T47D (cell line): ENCODE measurements around the gene FHOD1.
A peak's percentile ranks its signal among the peaks of the same experiment; 100 is the strongest.

ENCODE experiments used
- DNase-seq, 2 experiments: peaks; one replicate each; pipeline versions ENCODE4 v3.0.0 to v3.0.0-alpha.2; 2011 to 2012; ENCODE audit warnings: low read depth in 1 of 2, low spot score in 1 of 2
- JUND ChIP-seq: IDR thresholded peaks from 2 replicates; pipeline ENCODE4 v1.6.1; 2012; ENCODE audit warnings: low read depth
- in situ Hi-C: cut with HindIII; loops from 2 replicates; pipeline ENCODE4 v1.10.0; 2016; ENCODE audit warnings: low sequenced_read_pairs, low pct_unique_long_range_greater_than_20kb

The FHOD1 gene

DNA sequence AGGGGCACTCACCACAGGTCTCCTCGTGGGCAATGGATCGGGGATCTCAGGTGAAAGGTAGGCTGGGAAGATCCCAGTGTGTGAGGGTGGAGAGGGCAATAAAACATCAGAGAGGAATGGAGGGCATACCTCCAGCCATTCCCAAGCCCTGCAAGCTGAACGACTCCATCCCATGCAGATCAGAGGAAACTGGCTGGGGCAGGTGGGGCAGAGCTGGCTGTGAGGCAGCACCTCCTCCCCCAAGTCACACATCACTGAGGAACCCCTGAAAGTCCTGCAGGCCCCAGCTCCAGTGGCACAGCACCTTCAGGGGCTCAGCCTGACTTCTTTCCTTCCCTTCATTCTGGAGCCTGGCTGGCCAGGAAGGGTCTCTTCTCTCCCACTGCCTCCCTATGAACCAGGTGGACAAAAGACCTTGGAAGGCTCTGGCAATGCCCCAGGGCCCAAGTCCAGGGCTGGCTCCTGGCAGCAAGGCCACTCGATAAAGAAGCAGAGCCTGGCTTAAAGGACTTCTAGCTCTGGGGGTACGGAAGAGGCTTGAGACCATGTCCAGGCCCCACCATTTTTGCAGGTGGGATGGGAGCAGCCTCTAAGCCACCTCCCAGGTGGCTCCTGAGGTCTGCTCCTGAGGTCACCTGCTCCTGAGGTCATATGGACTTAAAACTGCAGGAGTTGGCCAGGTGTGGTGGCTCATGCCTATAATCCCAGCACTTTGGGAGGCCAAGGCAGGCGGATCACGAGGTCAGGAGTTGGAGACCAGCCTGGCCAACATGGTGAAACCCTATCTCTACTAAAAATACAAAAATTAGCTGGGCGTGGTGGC lies 33.9 kb downstream of the FHOD1 start:
- in situ Hi-C loops: no loop called here
- DNase-seq: no peak
- TF ChIP-seq JUND: no peak

DNA sequence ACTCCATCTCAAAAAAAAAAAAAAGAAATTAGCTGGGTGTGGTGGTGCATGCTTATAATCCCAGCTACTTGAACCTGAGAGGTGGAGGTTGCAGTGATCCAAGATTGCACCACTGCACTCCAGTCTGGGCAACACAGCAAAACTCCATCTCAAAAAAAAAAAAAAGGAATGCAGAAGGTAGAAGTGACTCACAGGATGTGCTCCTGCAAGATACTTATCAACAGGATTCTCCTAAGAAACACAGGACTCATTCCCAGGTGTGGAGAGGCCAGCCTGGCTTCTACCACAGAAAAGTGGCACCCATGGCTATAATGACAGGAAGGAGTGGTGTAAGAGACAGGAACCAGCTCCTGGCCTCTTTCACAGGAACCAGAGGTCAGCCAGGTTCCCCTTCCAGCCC lies 34.5 kb downstream of the FHOD1 start:
- no peak for DNase-seq
- in situ Hi-C loops: no loop called here
- TF ChIP-seq JUND: no peak

DNA sequence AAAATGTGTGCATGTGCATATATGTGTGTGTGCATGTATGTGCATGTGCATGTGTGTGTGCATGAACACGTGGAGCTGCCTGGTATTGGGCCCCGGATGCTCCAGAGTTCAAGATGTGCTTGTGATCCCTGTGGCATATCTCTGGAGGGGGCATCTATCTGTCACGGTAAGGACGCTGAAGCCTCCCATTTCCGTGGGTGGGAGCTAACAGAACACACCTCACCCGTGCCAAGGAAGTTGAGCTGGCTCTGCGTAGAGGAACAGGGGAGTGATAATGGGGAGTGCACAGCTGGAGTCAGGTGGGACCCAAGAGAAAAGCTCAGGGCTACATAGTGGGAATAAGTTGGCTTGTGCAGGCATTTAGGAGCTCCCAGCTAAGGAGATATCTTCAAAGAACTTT lies 35.6 kb downstream of the FHOD1 start:
- in situ Hi-C loops: no loop called here
- DNase-seq: no peak
- no peak for TF ChIP-seq JUND

DNA sequence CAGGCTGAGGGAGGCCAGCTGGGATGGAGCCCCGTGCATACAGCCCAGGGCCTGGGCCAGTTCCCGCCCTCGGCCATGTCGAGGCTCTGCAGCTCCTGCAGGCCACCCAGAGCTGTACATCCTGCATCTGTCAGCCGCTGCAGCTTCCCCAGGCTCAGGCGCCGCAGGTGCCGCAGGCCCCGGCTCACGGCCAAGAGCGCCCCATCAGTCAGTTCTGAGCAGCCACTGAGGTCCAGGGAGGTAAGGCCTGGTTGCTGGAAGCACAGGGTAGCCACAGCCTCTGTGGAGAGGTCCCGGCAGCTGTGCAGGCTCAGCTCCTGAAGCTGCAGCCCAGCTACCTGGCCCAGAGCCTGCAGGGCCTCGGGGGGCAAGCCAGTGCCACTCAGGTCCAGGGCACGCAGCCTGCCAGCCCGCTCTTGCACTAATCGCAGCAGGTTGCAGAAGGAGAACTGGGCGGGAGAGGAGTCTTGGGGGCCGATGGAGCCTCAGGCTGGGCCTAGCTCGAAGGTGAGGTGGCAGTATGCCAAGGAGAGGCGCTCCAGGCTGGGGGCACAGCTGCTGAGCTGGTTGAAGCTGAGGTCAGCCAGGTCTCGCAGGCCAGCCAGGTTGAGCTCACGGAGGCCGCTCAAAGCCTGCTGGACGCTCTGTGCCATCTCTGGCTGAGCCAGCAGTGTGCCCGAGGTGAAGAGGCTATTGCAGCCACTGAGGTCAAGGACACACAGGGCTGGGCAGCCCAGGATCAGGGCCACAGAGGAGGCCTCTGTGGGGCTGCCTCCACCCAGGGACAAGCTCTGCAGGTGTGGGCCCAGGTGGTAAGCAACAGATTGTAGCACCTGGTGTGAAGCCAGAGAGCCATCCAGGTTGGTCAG lies 37.0 kb downstream of the FHOD1 start:
- in situ Hi-C loops: no loop called here
- TF ChIP-seq JUND: no peak
- no peak for DNase-seq

DNA sequence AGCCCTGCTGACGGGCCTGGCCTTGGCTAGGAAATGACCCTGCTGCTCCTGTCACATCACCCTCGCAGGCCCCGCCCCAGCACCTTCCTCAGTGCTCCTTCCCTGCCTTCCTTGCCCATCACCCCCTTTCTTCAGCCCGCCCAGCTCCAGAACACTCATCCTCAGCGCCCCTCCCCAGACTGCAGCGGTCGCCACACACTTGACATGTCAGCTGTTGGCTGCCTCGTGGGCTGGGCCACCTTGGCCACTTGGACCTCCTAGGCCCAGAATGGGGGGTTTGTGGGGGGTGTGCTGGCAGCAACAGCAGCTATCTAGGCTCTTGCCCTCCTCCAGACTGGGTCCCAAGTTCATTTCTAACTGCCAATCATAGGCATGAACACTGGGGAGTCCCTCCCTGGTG lies 37.7 kb downstream of the FHOD1 start:
- in situ Hi-C loops: no loop called here

DNA sequence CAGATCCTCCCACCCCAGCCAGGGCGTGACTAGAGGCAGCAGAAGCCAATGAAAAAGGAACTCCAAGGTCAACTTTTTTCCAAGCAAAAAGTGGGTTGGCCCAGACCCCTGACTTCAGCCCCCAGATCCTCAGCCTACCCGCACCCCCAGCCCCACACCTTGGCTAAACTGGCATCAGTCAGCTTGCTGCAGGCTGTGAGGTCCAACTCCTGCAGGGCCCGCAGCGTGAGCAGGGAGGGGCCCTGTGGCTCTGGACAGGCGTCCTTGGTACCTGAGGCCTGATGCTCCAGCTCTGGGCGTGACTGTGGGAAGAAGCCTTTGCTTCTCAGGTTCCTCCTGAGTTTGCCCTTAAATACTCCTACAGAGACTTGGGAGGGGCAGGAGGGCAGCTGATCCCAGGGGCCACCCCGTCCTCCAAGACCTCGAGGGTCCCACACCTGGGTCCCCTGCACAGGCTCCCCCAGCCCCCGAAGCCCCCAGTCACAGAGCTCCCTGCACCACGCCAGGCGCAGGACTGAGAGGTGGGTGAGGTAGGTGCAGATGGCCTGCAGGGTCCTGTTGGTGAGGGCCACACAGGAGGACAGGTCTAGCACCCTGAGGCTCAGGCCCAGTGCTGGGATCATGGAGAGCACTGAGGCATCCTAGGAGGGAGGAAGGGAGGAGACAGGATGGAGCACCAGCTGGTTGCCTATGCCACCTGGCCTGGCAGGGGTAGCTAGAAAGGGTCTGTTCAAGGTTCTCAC lies 39.0 kb downstream of the FHOD1 start:
- DNase-seq: no peak
- in situ Hi-C loops: no loop called here
- TF ChIP-seq JUND: no peak

More for the DNA sequence above, 37.7 kb downstream of the FHOD1 start:
- no peak for TF ChIP-seq JUND
- DNase-seq: no peak

DNA sequence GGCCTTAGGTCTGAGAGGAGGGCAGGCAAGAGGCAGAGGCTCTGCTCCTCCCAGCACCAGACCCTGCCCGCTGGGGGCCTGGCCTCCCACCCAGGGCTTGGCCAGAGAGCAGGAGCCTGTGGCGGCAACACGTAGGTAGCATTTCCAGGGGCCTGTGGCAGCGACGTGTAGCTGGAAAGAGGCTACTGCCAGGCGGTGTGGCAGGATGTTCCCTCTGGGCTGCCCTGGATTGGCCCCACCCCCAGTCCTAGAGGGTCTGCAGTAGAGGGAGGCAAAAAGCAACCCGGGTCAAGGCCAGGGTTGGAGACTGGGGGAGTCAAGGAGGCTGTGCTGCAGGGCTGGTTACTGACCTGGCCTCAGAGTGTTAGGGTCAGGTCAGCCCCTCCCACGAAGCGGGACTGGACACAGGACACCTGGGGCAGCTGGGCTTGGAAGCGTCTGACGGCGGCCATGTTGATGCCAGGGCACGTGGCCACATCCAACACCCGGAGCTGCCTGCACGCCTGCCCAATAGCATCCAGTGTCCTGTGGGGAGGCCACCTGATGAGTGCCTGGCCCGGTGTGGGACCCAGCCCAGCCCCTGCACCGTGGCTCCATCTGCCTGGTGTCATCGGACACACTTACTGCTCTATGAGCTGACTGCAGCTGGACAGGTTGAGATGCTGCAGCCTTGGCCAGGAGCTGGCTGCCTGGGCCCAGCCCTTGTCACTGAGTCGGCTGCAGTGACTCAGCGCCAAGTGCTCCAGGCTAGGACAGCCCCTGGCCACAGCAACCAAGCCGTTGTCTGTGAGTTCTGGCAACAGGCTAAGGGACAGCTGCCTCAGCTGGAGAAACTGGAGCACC lies 39.8 kb downstream of the FHOD1 start:
- TF ChIP-seq JUND: no peak
- in situ Hi-C loops: no loop called here
- DNase-seq: peak in 1 of 2 experiments; percentile 40

DNA sequence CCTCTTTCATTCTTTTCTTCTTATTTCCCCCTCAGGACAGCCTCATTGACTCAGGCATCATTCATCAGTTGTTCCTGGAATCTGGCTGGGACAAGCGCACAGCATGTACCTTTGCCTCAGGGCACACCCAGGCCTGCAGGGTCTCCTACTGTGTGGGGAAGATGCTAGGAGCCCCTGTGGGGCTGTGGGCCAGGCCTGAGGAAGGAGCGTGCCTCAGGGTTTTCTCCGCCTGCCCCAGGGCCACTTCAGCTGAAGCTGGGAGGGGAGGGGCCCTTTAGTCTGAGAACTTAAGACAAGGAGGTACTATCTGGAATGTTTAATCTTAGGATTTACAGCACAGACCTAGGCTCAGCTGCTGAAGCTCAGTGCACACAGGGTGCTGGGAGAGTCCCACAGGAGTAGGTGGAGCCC lies 40.4 kb downstream of the FHOD1 start:
- DNase-seq: no peak
- no peak for TF ChIP-seq JUND
- in situ Hi-C loops: no loop called here

DNA sequence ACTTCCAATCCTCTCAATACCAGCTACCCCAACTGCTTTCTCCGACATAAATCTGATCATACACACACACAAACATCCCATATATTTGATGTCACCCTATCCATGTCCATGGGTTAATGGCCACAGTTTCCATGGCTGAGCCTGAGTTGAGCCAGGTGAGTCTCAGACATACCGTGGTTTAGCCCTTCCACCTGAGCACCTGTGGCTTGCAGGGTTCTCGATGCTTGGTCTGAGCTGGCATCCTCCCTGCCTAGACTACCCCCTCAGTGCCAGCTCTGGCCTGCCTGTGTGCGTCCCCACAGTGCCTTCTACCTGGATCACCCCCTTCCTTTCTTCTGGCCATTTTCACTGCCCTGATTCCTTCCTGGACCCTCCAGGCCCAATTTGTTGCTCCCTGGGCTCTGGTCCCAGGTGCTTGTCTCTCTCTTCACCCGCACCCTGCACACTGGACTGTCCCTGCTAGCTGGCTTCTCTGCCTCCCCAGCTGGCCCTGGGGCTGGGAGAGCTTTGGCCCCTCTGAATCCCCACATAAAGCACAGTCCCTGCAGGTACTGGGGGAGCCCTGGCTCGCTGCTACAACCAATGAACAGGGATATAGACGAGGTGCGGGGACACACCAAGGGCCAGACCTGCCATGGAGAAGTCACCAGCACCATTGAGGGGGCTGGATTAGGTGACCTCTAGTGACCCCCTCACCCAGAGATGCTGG lies 41.0 kb downstream of the FHOD1 start:
- DNase-seq: no peak
- in situ Hi-C loops: no loop called here
- TF ChIP-seq JUND: no peak

DNA sequence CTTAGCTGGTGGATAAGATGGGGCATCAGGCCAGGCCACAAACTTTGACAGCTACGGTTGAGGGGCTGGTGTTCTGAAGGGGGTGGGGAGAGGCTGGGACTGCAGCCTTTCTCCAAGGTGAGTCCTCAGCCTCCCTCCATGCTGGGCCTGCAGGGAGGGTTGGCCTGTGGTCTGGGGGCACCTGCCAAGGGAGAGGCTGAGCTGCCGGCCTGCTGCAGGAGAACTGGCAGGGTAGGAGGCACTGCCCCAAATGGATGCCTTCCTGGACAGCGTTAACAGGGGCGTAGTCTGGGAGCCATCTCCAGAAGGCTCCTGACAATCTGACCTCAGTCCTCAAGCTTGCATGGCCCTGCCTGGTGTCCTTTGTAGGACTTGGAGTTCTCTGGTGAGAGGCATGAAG lies 43.2 kb downstream of the FHOD1 start:
- DNase-seq: no peak
- no peak for TF ChIP-seq JUND
- in situ Hi-C loops: no loop called here

DNA sequence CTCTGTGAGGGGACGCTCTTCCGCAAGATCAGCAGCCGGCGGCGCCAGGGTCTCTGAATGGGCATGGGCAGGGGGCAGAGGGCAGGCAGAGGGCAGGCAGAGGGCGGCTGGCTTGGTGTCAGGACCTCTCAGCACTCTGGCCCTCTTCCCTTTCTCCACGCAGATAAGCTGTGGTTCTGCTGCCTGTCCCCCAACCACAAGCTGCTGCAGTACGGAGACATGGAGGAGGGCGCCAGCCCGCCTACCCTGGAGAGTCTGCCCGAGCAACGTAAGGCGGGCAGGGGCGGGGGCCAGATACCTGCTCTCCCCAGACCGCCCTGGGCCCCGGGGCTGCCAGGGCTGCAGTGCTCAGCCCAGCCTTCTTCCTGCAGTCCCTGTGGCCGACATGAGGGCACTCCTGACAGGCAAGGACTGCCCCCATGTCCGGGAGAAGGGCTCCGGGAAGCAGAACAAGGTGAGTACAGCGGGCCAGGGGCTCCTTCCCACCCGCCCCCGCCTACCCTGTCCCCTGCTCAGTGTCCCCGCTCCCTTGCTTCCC lies 44.3 kb downstream of the FHOD1 start:
- DNase-seq: no peak
- no peak for TF ChIP-seq JUND
- in situ Hi-C loops: no loop called here
